ENCODE measurements around the gene ANTXR2. TPM values are rescaled to one million over a fixed set of nuclear protein-coding genes. Genes with fewer than 3 reads are reported as not detected.

ANTXR2 gene
- total RNA-seq, 4 donors from 2014 or later = 319 to 518 (median 329) TPM

DNA sequence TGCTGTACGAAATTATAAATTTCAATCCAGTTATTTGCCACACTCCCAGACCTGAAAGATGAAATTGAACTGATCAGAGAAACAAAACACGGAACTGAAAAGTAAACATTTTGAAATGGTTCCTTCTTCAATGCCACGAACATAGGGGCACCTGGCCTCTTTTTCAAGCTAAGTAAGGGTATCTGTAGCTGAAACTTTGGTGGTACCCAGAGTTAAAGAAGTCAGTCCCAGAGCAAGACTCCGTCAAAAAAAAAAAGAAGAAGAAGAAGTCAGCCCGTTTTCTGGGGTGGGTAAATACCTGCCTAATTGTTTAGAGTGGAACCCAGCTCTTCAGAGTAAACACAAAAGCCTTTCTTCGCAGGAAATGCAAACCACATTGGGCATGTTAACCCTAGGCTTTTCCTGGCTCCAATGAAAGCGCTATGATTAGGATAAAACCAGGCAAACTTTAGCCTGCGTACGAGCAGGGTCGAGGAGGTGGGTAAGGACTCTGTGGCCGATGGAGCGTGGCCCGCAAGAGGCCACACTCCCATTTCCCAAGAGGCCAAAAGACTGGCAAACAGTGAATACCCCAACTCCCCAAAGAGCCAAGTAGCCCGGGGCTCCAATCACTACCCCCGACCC lies 1.3 kb downstream of the ANTXR2 start:
- WGBS = 3% methylated on average over 13 of the region's 15 CpGs
- no peak for TF ChIP-seq EP300 (IDR thresholded peaks at IDR 0.05)

DNA sequence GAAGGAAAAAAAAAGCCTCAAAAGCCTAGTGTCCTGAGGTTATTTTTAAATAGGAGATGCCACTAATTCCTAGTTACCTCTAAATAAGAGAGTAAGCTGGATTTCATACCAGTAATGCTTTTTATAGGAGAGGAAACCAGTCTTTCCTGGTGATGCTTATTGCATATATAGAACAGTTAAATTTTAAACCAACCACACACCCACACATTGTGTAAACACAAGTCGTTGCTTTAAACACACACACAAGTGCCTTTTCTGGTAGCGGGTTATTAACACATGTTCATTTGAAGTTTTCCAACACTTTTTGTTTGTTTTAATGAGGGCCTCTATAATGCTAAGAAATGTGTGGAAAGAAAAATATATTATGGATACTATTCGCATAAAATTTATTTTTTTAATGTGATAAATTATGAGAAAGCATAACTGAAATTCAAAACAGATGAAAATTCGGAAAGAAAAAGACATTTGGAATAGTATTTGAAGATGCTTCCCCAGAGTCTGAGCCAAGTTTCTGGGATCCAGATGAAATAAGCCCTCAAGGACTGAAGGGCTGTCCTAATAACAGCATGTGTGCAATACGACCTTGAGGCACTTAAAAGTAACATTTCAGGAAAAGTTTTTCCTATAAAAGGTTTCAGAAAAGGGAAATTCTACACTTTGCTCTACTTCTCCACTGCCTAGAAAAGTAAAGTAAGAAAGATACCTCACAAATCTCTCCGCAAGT lies 2.0 kb downstream of the ANTXR2 start:
- Histone ChIP-seq H3K36me3 (peaks cover 10 to 35% (median 30%) of the 10 kb centered on the region in 4 donors), H3K27me3 (no peaks in the 10 kb centered on the region), H3K27ac (replicated peaks in 1 of 4) (peak overlapping the region; percentile 92 to 95 (median 95)), H3K4me3 (peak overlapping the region; percentile 81 to 94 (median 90)), H3K4me1 (peaks cover 24 to 62% (median 54%) of the 10 kb centered on the region in 4 donors), H3K9me3 (no peaks in the 10 kb centered on the region)
- DNase-seq (ENCODE audit: extremely low spot score) = no peak
- intact Hi-C loops (cut with DNase I) = loop anchor here (5.0 kb wide), 2 partner anchors 111 to 1129 kb away; no protein-coding TSS in a partner anchor
- no peak for TF ChIP-seq POLR2A (IDR thresholded peaks at IDR 0.05; ENCODE audit: low read depth)
- TF ChIP-seq, protein P1, sequence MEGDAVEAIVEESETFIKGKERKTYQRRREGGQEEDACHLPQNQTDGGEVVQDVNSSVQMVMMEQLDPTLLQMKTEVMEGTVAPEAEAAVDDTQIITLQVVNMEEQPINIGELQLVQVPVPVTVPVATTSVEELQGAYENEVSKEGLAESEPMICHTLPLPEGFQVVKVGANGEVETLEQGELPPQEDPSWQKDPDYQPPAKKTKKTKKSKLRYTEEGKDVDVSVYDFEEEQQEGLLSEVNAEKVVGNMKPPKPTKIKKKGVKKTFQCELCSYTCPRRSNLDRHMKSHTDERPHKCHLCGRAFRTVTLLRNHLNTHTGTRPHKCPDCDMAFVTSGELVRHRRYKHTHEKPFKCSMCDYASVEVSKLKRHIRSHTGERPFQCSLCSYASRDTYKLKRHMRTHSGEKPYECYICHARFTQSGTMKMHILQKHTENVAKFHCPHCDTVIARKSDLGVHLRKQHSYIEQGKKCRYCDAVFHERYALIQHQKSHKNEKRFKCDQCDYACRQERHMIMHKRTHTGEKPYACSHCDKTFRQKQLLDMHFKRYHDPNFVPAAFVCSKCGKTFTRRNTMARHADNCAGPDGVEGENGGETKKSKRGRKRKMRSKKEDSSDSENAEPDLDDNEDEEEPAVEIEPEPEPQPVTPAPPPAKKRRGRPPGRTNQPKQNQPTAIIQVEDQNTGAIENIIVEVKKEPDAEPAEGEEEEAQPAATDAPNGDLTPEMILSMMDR (IDR thresholded peaks at IDR 0.05) = no peak
- TF ChIP-seq POLR2AphosphoS5 (IDR thresholded peaks at IDR 0.05) = no peak
- no peak for TF ChIP-seq EP300 (IDR thresholded peaks at IDR 0.05)
- WGBS = 24% methylated on average over 6 of the region's 6 CpGs

More for the DNA sequence above, 1.3 kb downstream of the ANTXR2 start:
- peak overlapping the region; percentile 81 to 94 (median 90) for H3K4me3 ChIP-seq
- H3K9me3 ChIP-seq = no peaks in the 10 kb centered on the region
- H3K27ac ChIP-seq (replicated peaks in 1 of 4) = peak overlapping the region; percentile 92 to 95 (median 95)
- intact Hi-C loops (cut with DNase I) = loop anchor here (5.0 kb wide), 2 partner anchors 111 to 1129 kb away; no protein-coding TSS in a partner anchor
- no peaks in the 10 kb centered on the region for H3K27me3 ChIP-seq
- peaks cover 10 to 29% (median 24%) of the 10 kb centered on the region in 4 donors for H3K36me3 ChIP-seq
- H3K4me1 ChIP-seq = peaks cover 24 to 65% (median 53%) of the 10 kb centered on the region in 4 donors
- DNase-seq (ENCODE audit: extremely low spot score) = no peak

- DNase-seq (ENCODE audit: extremely low spot score) = no peak
- intact Hi-C loops (cut with DNase I) = loop anchor here (5.0 kb wide), 2 partner anchors 112 to 1128 kb away; no protein-coding TSS in a partner anchor
- Histone ChIP-seq H3K27me3 (no peaks in the 10 kb centered on the region), H3K9me3 (no peaks in the 10 kb centered on the region), H3K27ac (replicated peaks in 1 of 4) (peak overlapping the region; percentile 92 to 95 (median 95)), H3K36me3 (peaks cover 13 to 44% (median 39%) of the 10 kb centered on the region in 4 donors), H3K4me1 (peaks cover 24 to 68% (median 64%) of the 10 kb centered on the region in 4 donors), H3K4me3 (peak overlapping the region; percentile 81 to 94 (median 90))
- TF ChIP-seq POLR2AphosphoS5 (IDR thresholded peaks at IDR 0.05) = no peak
- 39% methylated on average over 2 of the region's 2 CpGs for WGBS
These were observed 2.9 kb downstream of the ANTXR2 start for GRCh38 chr4:80069837-80070731.

- DNase-seq (ENCODE audit: extremely low spot score) = no peak
- Histone ChIP-seq H3K4me1 (peaks cover 20 to 69% (median 66%) of the 10 kb centered on the region in 4 donors), H3K4me3 (peak overlapping the region; percentile 81 to 94 (median 90)), H3K36me3 (peaks cover 16 to 52% (median 44%) of the 10 kb centered on the region in 4 donors), H3K9me3 (no peaks in the 10 kb centered on the region), H3K27me3 (no peaks in the 10 kb centered on the region), H3K27ac (replicated peaks in 1 of 4) (peak overlapping the region; percentile 92 to 95 (median 95))
- TF ChIP-seq POLR2A (IDR thresholded peaks at IDR 0.05; ENCODE audit: low read depth) (no peak), POLR2AphosphoS5 (IDR thresholded peaks at IDR 0.05) (no peak), EP300 (IDR thresholded peaks at IDR 0.05) (no peak)
- TF ChIP-seq, protein P1 (IDR thresholded peaks at IDR 0.05) = no peak
- WGBS = 61% methylated on average over 5 of the region's 5 CpGs
- intact Hi-C loops (cut with DNase I) = no loop called here
These were observed 3.8 kb downstream of the ANTXR2 start for GRCh38 chr4:80069108-80069836.

GRCh38 chr4:80065601-80066000 lies 7.4 kb downstream of the ANTXR2 start:
- Histone ChIP-seq H3K36me3 (peaks cover 28 to 84% (median 51%) of the 10 kb centered on the region in 4 donors), H3K27me3 (no peaks in the 10 kb centered on the region), H3K9me3 (no peaks in the 10 kb centered on the region), H3K4me1 (peaks cover 9 to 80% (median 69%) of the 10 kb centered on the region in 4 donors), H3K27ac (replicated peaks in 1 of 4) (no peak overlapping the region), H3K4me3 (no peak overlapping the region)
- TF ChIP-seq POLR2A (IDR thresholded peaks at IDR 0.05; ENCODE audit: low read depth) = no peak
- no peak for TF ChIP-seq POLR2AphosphoS5 (IDR thresholded peaks at IDR 0.05)
- TF ChIP-seq EP300 (IDR thresholded peaks at IDR 0.05) = no peak
- TF ChIP-seq, protein P1 (IDR thresholded peaks at IDR 0.05) = no peak
- intact Hi-C loops (cut with DNase I) = no loop called here
- no peak for DNase-seq (ENCODE audit: extremely low spot score)
- 89% methylated on average over 2 of the region's 2 CpGs for WGBS

Data from esophagus muscularis mucosa (tissue), 4 donors.